HEK293 (cell line): ENCODE data around the gene EML4.

Experiments used
- CTCF ChIA-PET: fragments of 350-600 bp; formaldehyde crosslinking; extraction: SDS; loops from one replicate; lab custom pipeline; 2021; ENCODE audit warnings: antibody characterized with exemption; lab: Yijun Ruan, JAX
- POLR2A ChIA-PET: fragments of 300-600 bp; formaldehyde crosslinking; extraction: SDS; loops from one replicate; lab custom pipeline; 2020; ENCODE audit warnings: antibody characterized with exemption, inconsistent platforms; lab: Yijun Ruan, JAX
- H3K27ac ChIP-seq: fragments of 200-500 bp; sonication (Bioruptor generic); 2 replicates; pipeline ENCODE4 v1.5.1; 2014; ENCODE audit warnings: low read depth, low read length, control low read depth, inconsistent platforms; ENCODE audit errors: extremely low read depth
- H3K36me3 ChIP-seq, 2 experiments: fragments of 200-500 bp in 1 of 2; sonication (Bioruptor generic) in 1 of 2; 1 replicate in 1 of 2; 2 replicates in 1 of 2; pipeline ENCODE4 v1.5.1; 2014 to 2017; ENCODE audit warnings: inconsistent platforms in 2 of 2, low read length in 2 of 2; ENCODE audit not compliant: control insufficient read depth in 2 of 2, insufficient read depth in 1 of 2
- H3K4me1 ChIP-seq: fragments of 200-500 bp; sonication (Bioruptor generic); 2 replicates; pipeline ENCODE4 v1.5.1; 2014; ENCODE audit warnings: mild to moderate bottlenecking, low read length, inconsistent platforms; ENCODE audit not compliant: control insufficient read depth, insufficient read depth
- H3K4me3 ChIP-seq: 2 replicates; pipeline ENCODE4 v1.5.1; 2011; ENCODE audit warnings: low read depth, mild to moderate bottlenecking, control low read depth, low read length, moderate library complexity
- H3K9me3 ChIP-seq: fragments of 200-500 bp; sonication (Bioruptor generic); 2 replicates; pipeline ENCODE4 v1.5.1; 2014; ENCODE audit warnings: low read depth, low read length, inconsistent platforms; ENCODE audit not compliant: control insufficient read depth, insufficient read depth
- YY2 ChIP-seq: fragments of 450-650 bp; formaldehyde crosslinking; IDR thresholded peaks from 2 replicates; pipeline ENCODE4 v1.5.1; 2016; ENCODE audit warnings: missing biosample characterization, missing genetic modification characterization
- ZBTB8A ChIP-seq: fragments of 450-650 bp; formaldehyde crosslinking; IDR thresholded peaks from 2 replicates; pipeline ENCODE4 v1.5.1; 2016; ENCODE audit warnings: missing biosample characterization, missing genetic modification characterization
- ZEB2 ChIP-seq: fragments of 450-650 bp; formaldehyde crosslinking; IDR thresholded peaks from 2 replicates; pipeline ENCODE4 v1.5.1; 2016; ENCODE audit warnings: missing biosample characterization, missing genetic modification characterization
- ZFP37 ChIP-seq: fragments of 450-650 bp; formaldehyde crosslinking; IDR thresholded peaks from 2 replicates; pipeline ENCODE4 v1.5.1; 2016; ENCODE audit warnings: missing biosample characterization, missing genetic modification characterization
- ZNF214 ChIP-seq: fragments of 450-650 bp; formaldehyde crosslinking; IDR thresholded peaks from 2 replicates; pipeline ENCODE4 v1.5.1; 2017; ENCODE audit warnings: missing biosample characterization, mild to moderate bottlenecking, missing genetic modification characterization, borderline replicate concordance
- ZNF239 ChIP-seq: fragments of 450-650 bp; formaldehyde crosslinking; IDR thresholded peaks from 2 replicates; pipeline ENCODE4 v1.5.1; 2016; ENCODE audit warnings: missing biosample characterization, missing genetic modification characterization
- ZNF521 ChIP-seq: fragments of 450-650 bp; formaldehyde crosslinking; IDR thresholded peaks from 2 replicates; pipeline ENCODE4 v1.5.1; 2017; ENCODE audit warnings: missing biosample characterization, mild to moderate bottlenecking, missing genetic modification characterization
- ZNF558 ChIP-seq: fragments of 450-650 bp; formaldehyde crosslinking; IDR thresholded peaks from 2 replicates; pipeline ENCODE4 v1.5.1; 2016; ENCODE audit warnings: missing biosample characterization, missing genetic modification characterization
- ZNF560 ChIP-seq: fragments of 450-650 bp; formaldehyde crosslinking; IDR thresholded peaks from 2 replicates; pipeline ENCODE4 v1.5.1; 2017; ENCODE audit warnings: missing biosample characterization, missing genetic modification characterization, borderline replicate concordance
- ZNF571 ChIP-seq: fragments of 450-650 bp; formaldehyde crosslinking; IDR thresholded peaks from 2 replicates; pipeline ENCODE4 v1.5.0; 2017; ENCODE audit warnings: missing biosample characterization, missing genetic modification characterization
- ZNF664 ChIP-seq: fragments of 450-650 bp; formaldehyde crosslinking; IDR thresholded peaks from 2 replicates; pipeline ENCODE4 v1.5.1; 2016; ENCODE audit warnings: missing biosample characterization, missing genetic modification characterization
- ZNF747 ChIP-seq: fragments of 450-650 bp; formaldehyde crosslinking; IDR thresholded peaks from 2 replicates; pipeline ENCODE4 v1.5.1; 2016; ENCODE audit warnings: missing biosample characterization, missing genetic modification characterization
- TF ChIP-seq, protein P1 (sequence below): fragments of 450-650 bp; formaldehyde crosslinking; IDR thresholded peaks from 2 replicates; pipeline ENCODE4 v1.5.1; 2016; ENCODE audit warnings: missing biosample characterization, missing genetic modification characterization
- TF ChIP-seq, protein P2 (sequence below): fragments of 450-650 bp; formaldehyde crosslinking; conservative IDR thresholded peaks from 2 replicates; pipeline ENCODE4 v1.5.1; 2016; ENCODE audit warnings: low read depth, missing biosample characterization, missing genetic modification characterization
- TF ChIP-seq, protein P3 (sequence below): fragments of 450-650 bp; IDR thresholded peaks from 2 replicates; pipeline ENCODE4 v1.5.1; 2018; ENCODE audit warnings: missing biosample characterization, missing genetic modification characterization

Gene EML4

GRCh38 chr2:42196070-42196402 is 26.9 kb downstream of the EML4 start:
- H3K9me3 ChIP-seq, result no peaks in the 10 kb centered on the region
- H3K36me3 ChIP-seq, result no peaks in the 10 kb centered on the region; a peak in 1 of 3 replicates
- ChIA-PET CTCF (interaction anchor here (0.5 to 4.7 kb wide), 23 partner anchors 8 to 388 kb away, joined by 3 to 52 read pairs (median 3); no protein-coding TSS in a partner anchor), POLR2A (interaction anchor here (1.0 kb wide), 1 partner anchor 100 kb away, joined by 3 read pairs; no protein-coding TSS in a partner anchor)
- no peak for TF ChIP-seq ZNF664 (tag by site-specific recombination)
- H3K27ac ChIP-seq, result 0 out of 2 replicates have a peak overlapping the region, but pooled peaks have one; percentile 50
- H3K4me3 ChIP-seq, result no peak overlapping the region
- H3K4me1 ChIP-seq, result peaks cover 17% of the 10 kb centered on the region

- no peaks in the 10 kb centered on the region for H3K9me3 ChIP-seq
- no peaks in the 10 kb centered on the region; a peak in 1 of 3 replicates for H3K36me3 ChIP-seq
- H3K4me1 ChIP-seq, result peaks cover 15% of the 10 kb centered on the region
- ChIA-PET CTCF (interaction anchor here (0.5 to 4.7 kb wide), 22 partner anchors 8 to 388 kb away, joined by 3 to 52 read pairs (median 3); no protein-coding TSS in a partner anchor), POLR2A (interaction anchor here (1.0 kb wide), 1 partner anchor 100 kb away, joined by 3 read pairs; no protein-coding TSS in a partner anchor)
- no peak overlapping the region for H3K4me3 ChIP-seq
- TF ChIP-seq ZNF747 (no peak), ZNF560 (tag by site-specific recombination) (no peak), ZNF558 (tag by site-specific recombination) (no peak), ZNF239 (tag by site-specific recombination) (no peak), ZNF521 (no peak), ZEB2 (no peak), ZBTB8A (tag by site-specific recombination) (no peak), ZFP37 (tag by site-specific recombination) (no peak), ZNF571 (tag by site-specific recombination) (no peak), ZNF214 (tag by site-specific recombination) (no peak), YY2 (no peak)
- TF ChIP-seq, protein P1, sequence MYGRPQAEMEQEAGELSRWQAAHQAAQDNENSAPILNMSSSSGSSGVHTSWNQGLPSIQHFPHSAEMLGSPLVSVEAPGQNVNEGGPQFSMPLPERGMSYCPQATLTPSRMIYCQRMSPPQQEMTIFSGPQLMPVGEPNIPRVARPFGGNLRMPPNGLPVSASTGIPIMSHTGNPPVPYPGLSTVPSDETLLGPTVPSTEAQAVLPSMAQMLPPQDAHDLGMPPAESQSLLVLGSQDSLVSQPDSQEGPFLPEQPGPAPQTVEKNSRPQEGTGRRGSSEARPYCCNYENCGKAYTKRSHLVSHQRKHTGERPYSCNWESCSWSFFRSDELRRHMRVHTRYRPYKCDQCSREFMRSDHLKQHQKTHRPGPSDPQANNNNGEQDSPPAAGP, result no peak
- TF ChIP-seq, protein P2, sequence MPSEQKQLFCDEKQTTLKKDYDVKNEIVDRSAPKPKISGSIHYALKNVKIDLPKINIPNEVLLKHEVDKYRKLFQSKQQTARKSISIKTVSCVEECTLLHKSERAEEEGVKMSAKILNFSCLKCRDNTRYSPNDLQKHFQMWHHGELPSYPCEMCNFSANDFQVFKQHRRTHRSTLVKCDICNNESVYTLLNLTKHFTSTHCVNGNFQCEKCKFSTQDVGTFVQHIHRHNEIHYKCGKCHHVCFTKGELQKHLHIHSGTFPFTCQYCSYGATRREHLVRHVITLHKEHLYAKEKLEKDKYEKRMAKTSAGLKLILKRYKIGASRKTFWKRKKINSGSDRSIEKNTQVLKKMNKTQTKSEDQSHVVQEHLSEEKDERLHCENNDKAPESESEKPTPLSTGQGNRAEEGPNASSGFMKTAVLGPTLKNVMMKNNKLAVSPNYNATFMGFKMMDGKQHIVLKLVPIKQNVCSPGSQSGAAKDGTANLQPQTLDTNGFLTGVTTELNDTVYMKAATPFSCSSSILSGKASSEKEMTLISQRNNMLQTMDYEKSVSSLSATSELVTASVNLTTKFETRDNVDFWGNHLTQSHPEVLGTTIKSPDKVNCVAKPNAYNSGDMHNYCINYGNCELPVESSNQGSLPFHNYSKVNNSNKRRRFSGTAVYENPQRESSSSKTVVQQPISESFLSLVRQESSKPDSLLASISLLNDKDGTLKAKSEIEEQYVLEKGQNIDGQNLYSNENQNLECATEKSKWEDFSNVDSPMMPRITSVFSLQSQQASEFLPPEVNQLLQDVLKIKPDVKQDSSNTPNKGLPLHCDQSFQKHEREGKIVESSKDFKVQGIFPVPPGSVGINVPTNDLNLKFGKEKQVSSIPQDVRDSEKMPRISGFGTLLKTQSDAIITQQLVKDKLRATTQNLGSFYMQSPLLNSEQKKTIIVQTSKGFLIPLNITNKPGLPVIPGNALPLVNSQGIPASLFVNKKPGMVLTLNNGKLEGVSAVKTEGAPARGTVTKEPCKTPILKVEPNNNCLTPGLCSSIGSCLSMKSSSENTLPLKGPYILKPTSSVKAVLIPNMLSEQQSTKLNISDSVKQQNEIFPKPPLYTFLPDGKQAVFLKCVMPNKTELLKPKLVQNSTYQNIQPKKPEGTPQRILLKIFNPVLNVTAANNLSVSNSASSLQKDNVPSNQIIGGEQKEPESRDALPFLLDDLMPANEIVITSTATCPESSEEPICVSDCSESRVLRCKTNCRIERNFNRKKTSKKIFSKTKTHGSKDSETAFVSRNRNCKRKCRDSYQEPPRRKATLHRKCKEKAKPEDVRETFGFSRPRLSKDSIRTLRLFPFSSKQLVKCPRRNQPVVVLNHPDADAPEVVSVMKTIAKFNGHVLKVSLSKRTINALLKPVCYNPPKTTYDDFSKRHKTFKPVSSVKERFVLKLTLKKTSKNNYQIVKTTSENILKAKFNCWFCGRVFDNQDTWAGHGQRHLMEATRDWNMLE (tag by site-specific recombination), result no peak
- TF ChIP-seq, protein P3, sequence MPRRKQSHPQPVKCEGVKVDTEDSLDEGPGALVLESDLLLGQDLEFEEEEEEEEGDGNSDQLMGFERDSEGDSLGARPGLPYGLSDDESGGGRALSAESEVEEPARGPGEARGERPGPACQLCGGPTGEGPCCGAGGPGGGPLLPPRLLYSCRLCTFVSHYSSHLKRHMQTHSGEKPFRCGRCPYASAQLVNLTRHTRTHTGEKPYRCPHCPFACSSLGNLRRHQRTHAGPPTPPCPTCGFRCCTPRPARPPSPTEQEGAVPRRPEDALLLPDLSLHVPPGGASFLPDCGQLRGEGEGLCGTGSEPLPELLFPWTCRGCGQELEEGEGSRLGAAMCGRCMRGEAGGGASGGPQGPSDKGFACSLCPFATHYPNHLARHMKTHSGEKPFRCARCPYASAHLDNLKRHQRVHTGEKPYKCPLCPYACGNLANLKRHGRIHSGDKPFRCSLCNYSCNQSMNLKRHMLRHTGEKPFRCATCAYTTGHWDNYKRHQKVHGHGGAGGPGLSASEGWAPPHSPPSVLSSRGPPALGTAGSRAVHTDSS (tag by site-specific recombination), result no peak
- H3K27ac ChIP-seq, result peak overlapping the region; percentile 50
Observed at GRCh38 chr2:42196403-42197267, 27.5 kb downstream of the EML4 start.
